ENCODE data around the gene CDK14. TPM values are rescaled to one million over a fixed set of nuclear protein-coding genes. Genes with fewer than 3 reads are reported as not detected.

The CDK14 gene
- 30.5 and 42.8 TPM in 2 replicates for total RNA-seq

GRCh38 chr7:90595801-90596670 is at the start of gene CDK14:
Gene CDK14, plus strand, starts transcription at chr7:90596321. Its CDS starts 307 bp downstream, at chr7:90596628.

Other genes with a start within 250 kb of the CDK14 start
- 12.5 and 15.4 TPM in 2 replicates for gene GTPBP10, start 249.6 kb upstream of the CDK14 start, total RNA-seq
- 32.0 and 40.1 TPM in 2 replicates for gene CLDN12, start 192.9 kb upstream of the CDK14 start, total RNA-seq
- not detected in 2 replicates for gene PTTG1IP2, start 126.7 kb upstream of the CDK14 start, total RNA-seq

Measured in subcutaneous preadipocyte (primary cell).